ENCODE measurements around the gene HOXD9. TPM values are rescaled to one million over a fixed set of nuclear protein-coding genes. Genes with fewer than 3 reads are reported as not detected.

HOXD9 gene
- total RNA-seq, 6 donors from 2014 or later, result 0.40 to 1.2 TPM; not detected in 4

- H3K27ac ChIP-seq, result no peak overlapping the region
- no peaks in the 10 kb centered on the region for H3K36me3 ChIP-seq
- ATAC-seq (ENCODE audit: low FRiP score in 2 of 2), result peak in 1 of 2 donors; percentile 39
- DNase-seq, result peak in 1 of 2 donors; percentile 70
- peaks cover 3 to 14% (median 7%) of the 10 kb centered on the region in 4 donors for H3K4me1 ChIP-seq
- 29% methylated on average over 13 to 31 of the region's 40 CpGs for WGBS, 2 donors
- no peak overlapping the region for H3K4me3 ChIP-seq
- TF ChIP-seq POLR2A (IDR thresholded peaks at IDR 0.05), result no peak
- no peak for TF ChIP-seq POLR2AphosphoS5 (IDR thresholded peaks at IDR 0.05)
- TF ChIP-seq EP300 (IDR thresholded peaks at IDR 0.05), result no peak
- TF ChIP-seq, protein P1, sequence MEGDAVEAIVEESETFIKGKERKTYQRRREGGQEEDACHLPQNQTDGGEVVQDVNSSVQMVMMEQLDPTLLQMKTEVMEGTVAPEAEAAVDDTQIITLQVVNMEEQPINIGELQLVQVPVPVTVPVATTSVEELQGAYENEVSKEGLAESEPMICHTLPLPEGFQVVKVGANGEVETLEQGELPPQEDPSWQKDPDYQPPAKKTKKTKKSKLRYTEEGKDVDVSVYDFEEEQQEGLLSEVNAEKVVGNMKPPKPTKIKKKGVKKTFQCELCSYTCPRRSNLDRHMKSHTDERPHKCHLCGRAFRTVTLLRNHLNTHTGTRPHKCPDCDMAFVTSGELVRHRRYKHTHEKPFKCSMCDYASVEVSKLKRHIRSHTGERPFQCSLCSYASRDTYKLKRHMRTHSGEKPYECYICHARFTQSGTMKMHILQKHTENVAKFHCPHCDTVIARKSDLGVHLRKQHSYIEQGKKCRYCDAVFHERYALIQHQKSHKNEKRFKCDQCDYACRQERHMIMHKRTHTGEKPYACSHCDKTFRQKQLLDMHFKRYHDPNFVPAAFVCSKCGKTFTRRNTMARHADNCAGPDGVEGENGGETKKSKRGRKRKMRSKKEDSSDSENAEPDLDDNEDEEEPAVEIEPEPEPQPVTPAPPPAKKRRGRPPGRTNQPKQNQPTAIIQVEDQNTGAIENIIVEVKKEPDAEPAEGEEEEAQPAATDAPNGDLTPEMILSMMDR (IDR thresholded peaks at IDR 0.05), result no peak
- peaks cover 3 to 91% (median 47%) of the 10 kb centered on the region in 4 donors for H3K27me3 ChIP-seq
- H3K9me3 ChIP-seq, result peaks cover 0 to 5% (median 0%) of the 10 kb centered on the region in 4 donors
Measured at GRCh38 chr2:176117162-176117822, 5.2 kb upstream of the HOXD9 start.

GRCh38 chr2:176117823-176118371 lies 4.6 kb upstream of the HOXD9 start:
- H3K4me3 ChIP-seq, result no peak overlapping the region
- H3K27ac ChIP-seq, result no peak overlapping the region
- H3K36me3 ChIP-seq, result no peaks in the 10 kb centered on the region
- H3K9me3 ChIP-seq, result peaks cover 0 to 5% (median 0%) of the 10 kb centered on the region in 4 donors
- peaks cover 3 to 91% (median 48%) of the 10 kb centered on the region in 4 donors for H3K27me3 ChIP-seq
- 8 to 20% methylated on average over 10 to 11 of the region's 11 CpGs for WGBS, 2 donors
- H3K4me1 ChIP-seq, result peaks cover 9 to 20% (median 13%) of the 10 kb centered on the region in 4 donors
- TF ChIP-seq EP300 (IDR thresholded peaks at IDR 0.05), result no peak
- TF ChIP-seq, protein P1 (IDR thresholded peaks at IDR 0.05), result no peak
- no peak for TF ChIP-seq POLR2A (IDR thresholded peaks at IDR 0.05)
- TF ChIP-seq POLR2AphosphoS5 (IDR thresholded peaks at IDR 0.05), result no peak
- DNase-seq, result no peak
- no peak for ATAC-seq (ENCODE audit: low FRiP score in 2 of 2)

- H3K9me3 ChIP-seq, result peaks cover 0 to 5% (median 0%) of the 10 kb centered on the region in 4 donors
- no peak for TF ChIP-seq EP300 (IDR thresholded peaks at IDR 0.05)
- no peak for TF ChIP-seq POLR2AphosphoS5 (IDR thresholded peaks at IDR 0.05)
- TF ChIP-seq, protein P1 (IDR thresholded peaks at IDR 0.05), result peak in 1 of 6 experiments; percentile 3
- TF ChIP-seq POLR2A (IDR thresholded peaks at IDR 0.05), result no peak
- ATAC-seq (ENCODE audit: low FRiP score in 2 of 2) (no peak), DNase-seq (no peak)
- H3K4me1 ChIP-seq, result peaks cover 13 to 25% (median 20%) of the 10 kb centered on the region in 4 donors
- no peak overlapping the region for H3K4me3 ChIP-seq
- 13 to 15% methylated on average over 22 to 24 of the region's 24 CpGs for WGBS, 2 donors
- H3K36me3 ChIP-seq, result no peaks in the 10 kb centered on the region
- H3K27me3 ChIP-seq, result peaks cover 3 to 93% (median 52%) of the 10 kb centered on the region in 4 donors
- H3K27ac ChIP-seq, result no peak overlapping the region
Measured at GRCh38 chr2:176118601-176119339, 3.7 kb upstream of the HOXD9 start.

- 12 to 14% methylated on average over 13 of the region's 13 CpGs for WGBS, 2 donors
- Histone ChIP-seq H3K36me3 (no peaks in the 10 kb centered on the region), H3K27ac (no peak overlapping the region), H3K9me3 (peaks cover 0 to 5% (median 0%) of the 10 kb centered on the region in 4 donors), H3K27me3 (peaks cover 3 to 97% (median 60%) of the 10 kb centered on the region in 4 donors), H3K4me1 (peaks cover 13 to 25% (median 21%) of the 10 kb centered on the region in 4 donors), H3K4me3 (no peak overlapping the region)
- TF ChIP-seq EP300 (IDR thresholded peaks at IDR 0.05), result no peak
- DNase-seq (no peak), ATAC-seq (ENCODE audit: low FRiP score in 2 of 2) (no peak)
Measured at GRCh38 chr2:176120364-176121189, 1.9 kb upstream of the HOXD9 start.
